Spleen (tissue), 11 donors: ENCODE measurements around the gene ABHD16B. TPM values are rescaled to one million over a fixed set of nuclear protein-coding genes. Genes with fewer than 3 reads are reported as not detected.

Source experiments
- DNase-seq: peaks from one replicate; pipeline ENCODE4 v3.0.0-alpha.2; 2020
- H3K27ac ChIP-seq, 8 donors: fragments of 200-600 bp; sonication (generic) in 7 of 8; 1 replicate in 4 of 8; 2 replicates in 4 of 8; pipeline versions ENCODE4 v1.5.0 to v1.8.0; 2016 to 2021; ENCODE audit warnings: inconsistent platforms in 4 of 8, mild to moderate bottlenecking in 4 of 8, moderate library complexity in 1 of 8
- H3K27me3 ChIP-seq, 7 donors: fragments of 200-600 bp; sonication (generic) in 6 of 7; replicated peaks in 1 of 7; 1 replicate in 4 of 7; 2 replicates in 3 of 7; pipeline versions ENCODE4 v1.5.0 to v1.8.0; 2016 to 2021; ENCODE audit warnings: inconsistent platforms in 3 of 7, mild to moderate bottlenecking in 1 of 7
- H3K36me3 ChIP-seq, 6 donors: fragments of 200-600 bp; sonication (generic) in 5 of 6; 1 replicate in 4 of 6; 2 replicates in 2 of 6; pipeline versions ENCODE4 v1.5.0 to v1.8.0; 2016 to 2021; ENCODE audit warnings: inconsistent platforms in 2 of 6
- H3K4me1 ChIP-seq, 6 donors: fragments of 200-600 bp; sonication (generic) in 5 of 6; 1 replicate in 3 of 6; 2 replicates in 3 of 6; pipeline versions ENCODE4 v1.5.0 to v1.8.0; 2016 to 2021; ENCODE audit warnings: inconsistent platforms in 3 of 6
- H3K4me3 ChIP-seq, 8 donors: fragments of 200-600 bp; sonication (generic) in 7 of 8; 1 replicate in 4 of 8; 2 replicates in 4 of 8; pipeline versions ENCODE4 v1.5.0 to v1.8.0; 2016 to 2021; ENCODE audit warnings: inconsistent platforms in 4 of 8, mild to moderate bottlenecking in 4 of 8, moderate library complexity in 2 of 8
- H3K9me3 ChIP-seq, 8 donors: fragments of 200-600 bp; sonication (generic) in 7 of 8; 1 replicate in 4 of 8; 2 replicates in 4 of 8; pipeline versions ENCODE4 v1.5.0 to v1.8.0; 2016 to 2021; ENCODE audit warnings: inconsistent platforms in 4 of 8
- POLR2A ChIP-seq, 3 donors: fragments of 450-650 bp; IDR thresholded peaks; one replicate each; pipeline ENCODE4 v1.5.1; 2017; ENCODE audit warnings: antibody characterized with exemption in 3 of 3, mild to moderate bottlenecking in 1 of 3
- POLR2AphosphoS5 ChIP-seq, 3 donors: sonication (generic); formaldehyde crosslinking; IDR thresholded peaks; one replicate each; pipeline ENCODE4 v1.5.1; 2017; ENCODE audit warnings: antibody characterized with exemption in 3 of 3
- WGBS, 5 donors: extraction: QIAGEN DNeasy Blood & Tissue Kit in 3 of 5; methylation state at CpG; one replicate each; pipeline versions ENCODE4 v1.1.5 to v1.1.7; 2013 to 2018; 5-methylcytosine and 5-hydroxymethylcytosine counted together
- intact Hi-C: fragments of 100-400 bp; cut with DNase I; formaldehyde crosslinking; loops from one replicate; pipeline ENCODE4 v1.15.0; 2023; ENCODE audit warnings: low total_unique reads
- polyA plus RNA-seq, 3 donors: library from polyadenylated mRNA; stranded (reverse); fragments of 200-250 nt; gene quantifications; one replicate each; pipeline ENCODE4 v1.2.1, GENCODE V29; 2013
- total RNA-seq, 7 donors: library from RNA; depleted of rRNA in 3 of 7; stranded (reverse); fragments of >200 nt in 3 of 7; fragmentation: NEBNext Ultra II Directional in 4 of 7; extraction: Animal tissue kit (Norgen Biotek cat#: 25700) in 4 of 7; gene quantifications; one replicate each; pipeline versions ENCODE4 v1.1.0 to v1.2.1, GENCODE V29; 2016 to 2021
- TF ChIP-seq, protein P1 (sequence below), 11 experiments: fragments of 200-600 bp in 7 of 11; fragments of 450-650 bp in 4 of 11; sonication (generic) in 4 of 11; IDR thresholded peaks in 8 of 11; conservative IDR thresholded peaks in 3 of 11; 1 replicate in 7 of 11; 2 replicates in 4 of 11; pipeline versions ENCODE4 v1.4.0 to v1.8.0; 2016 to 2021; ENCODE audit warnings: antibody characterized with exemption in 11 of 11, inconsistent platforms in 4 of 11, mild to moderate bottlenecking in 1 of 11
- donor health status: healthy with polysubstance abuse.
- donor health status: DM: no; HTN: no; CAD: no; lungs with moderate emphysema.
- donor health status: DM: no; HTN: no; CAD: no.
- donor health status: Bipolar disorder and iron deficiency.
- donor health status: healthy.
- donor health status: DM: no; HTN: no; CAD: no.
- donor health status: DM: yes; HTN: yes; CAD: no.

Gene ABHD16B
- total and polyA plus RNA-seq, 10 donors: 0.49 to 0.86 (median 0.57) TPM; not detected in 7

DNA sequence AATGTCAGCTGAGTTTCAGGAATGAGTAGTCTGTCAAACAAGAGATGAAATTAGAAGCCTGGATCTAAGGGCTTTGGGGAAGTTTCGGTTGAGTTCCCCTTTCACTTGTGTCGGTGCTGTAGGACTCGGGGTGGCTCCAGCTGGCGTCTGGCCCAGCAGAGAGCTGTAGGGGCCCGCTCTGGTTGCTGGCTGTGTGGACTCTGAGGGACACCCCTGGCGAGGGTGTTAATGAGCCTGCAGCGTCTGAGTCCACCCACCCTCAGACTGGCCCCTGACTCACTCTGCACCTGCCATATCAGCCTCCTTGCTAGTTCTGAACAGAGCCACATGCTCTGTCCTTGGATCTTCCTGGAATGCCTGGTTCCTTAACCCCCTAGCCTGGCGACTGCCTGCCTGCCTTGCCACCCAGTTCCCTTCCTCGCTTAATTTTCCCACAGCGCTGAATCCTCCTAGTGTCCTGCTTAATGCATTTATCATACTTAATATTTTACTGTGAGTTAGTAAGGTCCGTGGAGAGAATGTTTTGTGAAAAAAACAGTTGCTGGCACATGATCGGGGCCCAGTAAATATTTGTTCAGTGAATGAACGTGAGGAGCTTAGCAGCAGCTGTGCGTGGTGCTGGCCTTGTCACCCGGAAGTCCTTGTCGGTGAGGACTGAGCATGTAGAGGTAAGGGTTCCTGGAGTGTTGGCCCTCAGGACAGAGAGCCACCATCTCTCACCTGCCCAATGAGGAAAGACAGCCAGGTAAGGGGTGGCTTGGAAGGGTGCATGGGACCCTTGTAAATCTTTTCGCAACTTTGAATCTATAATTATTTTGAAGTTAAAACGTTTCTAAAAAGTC is 35.2 kb downstream of the ABHD16B start:
- Histone ChIP-seq H3K4me1 (peaks cover 21 to 72% (median 65%) of the 10 kb centered on the region in 6 donors), H3K9me3 (no peaks in the 10 kb centered on the region), H3K27ac (peak overlapping the region; percentile 79 to 97 (median 90)), H3K27me3 (no peaks in the 10 kb centered on the region), H3K36me3 (peaks cover 0 to 48% (median 3%) of the 10 kb centered on the region in 6 donors), H3K4me3 (peak overlapping the region; percentile 45 to 87 (median 56))
- 9 to 14% (median 12%) methylated on average over 17 to 18 of the region's 18 CpGs for WGBS, 5 donors
- intact Hi-C loops: no loop called here
- DNase-seq: peak; percentile 89
- TF ChIP-seq, protein P1, sequence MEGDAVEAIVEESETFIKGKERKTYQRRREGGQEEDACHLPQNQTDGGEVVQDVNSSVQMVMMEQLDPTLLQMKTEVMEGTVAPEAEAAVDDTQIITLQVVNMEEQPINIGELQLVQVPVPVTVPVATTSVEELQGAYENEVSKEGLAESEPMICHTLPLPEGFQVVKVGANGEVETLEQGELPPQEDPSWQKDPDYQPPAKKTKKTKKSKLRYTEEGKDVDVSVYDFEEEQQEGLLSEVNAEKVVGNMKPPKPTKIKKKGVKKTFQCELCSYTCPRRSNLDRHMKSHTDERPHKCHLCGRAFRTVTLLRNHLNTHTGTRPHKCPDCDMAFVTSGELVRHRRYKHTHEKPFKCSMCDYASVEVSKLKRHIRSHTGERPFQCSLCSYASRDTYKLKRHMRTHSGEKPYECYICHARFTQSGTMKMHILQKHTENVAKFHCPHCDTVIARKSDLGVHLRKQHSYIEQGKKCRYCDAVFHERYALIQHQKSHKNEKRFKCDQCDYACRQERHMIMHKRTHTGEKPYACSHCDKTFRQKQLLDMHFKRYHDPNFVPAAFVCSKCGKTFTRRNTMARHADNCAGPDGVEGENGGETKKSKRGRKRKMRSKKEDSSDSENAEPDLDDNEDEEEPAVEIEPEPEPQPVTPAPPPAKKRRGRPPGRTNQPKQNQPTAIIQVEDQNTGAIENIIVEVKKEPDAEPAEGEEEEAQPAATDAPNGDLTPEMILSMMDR (IDR thresholded peaks at IDR 0.05 in 8 of 11, conservative IDR thresholded peaks at IDR 0.05 in 3 of 11): no peak
- TF ChIP-seq POLR2AphosphoS5 (IDR thresholded peaks at IDR 0.05): peak; percentile 34 to 60 (median 57)
- TF ChIP-seq POLR2A (IDR thresholded peaks at IDR 0.05): no peak

DNA sequence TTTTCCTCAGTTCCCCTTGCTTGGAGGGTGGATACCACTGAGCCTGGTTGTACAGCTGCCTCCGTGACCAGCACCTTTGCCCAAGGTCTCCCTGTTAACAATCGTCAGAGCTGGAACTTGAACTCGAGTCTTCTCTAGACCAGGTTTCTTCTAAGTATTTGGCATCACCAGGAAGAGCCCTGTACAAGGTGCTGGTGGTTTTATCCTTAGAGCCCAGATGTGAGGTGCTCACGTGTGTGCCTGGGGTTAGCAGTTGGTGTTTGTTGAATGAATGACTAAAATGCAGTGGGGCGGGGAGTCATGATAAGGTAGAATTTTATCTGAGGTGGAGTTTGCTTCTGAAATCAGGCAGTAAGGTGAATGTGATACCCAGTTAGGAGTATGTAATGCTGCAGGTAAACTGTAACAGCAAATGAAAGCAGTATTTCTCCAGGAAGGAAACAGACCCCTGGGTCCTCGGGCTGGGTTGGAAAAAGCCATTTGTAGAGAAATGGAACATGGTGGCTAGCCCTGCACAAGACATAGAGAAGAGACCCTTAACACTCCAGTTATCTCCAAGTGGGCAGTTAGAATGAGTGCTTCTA is 36.8 kb downstream of the ABHD16B start:
- Histone ChIP-seq H3K27ac (peak overlapping the region in 7 of 8 donors; percentile 79 to 97 (median 91)), H3K4me3 (no peak overlapping the region), H3K36me3 (peaks cover 0 to 39% (median 1%) of the 10 kb centered on the region in 6 donors), H3K4me1 (peaks cover 21 to 88% (median 76%) of the 10 kb centered on the region in 6 donors), H3K9me3 (no peaks in the 10 kb centered on the region), H3K27me3 (no peaks in the 10 kb centered on the region)
- no peak for TF ChIP-seq POLR2A (IDR thresholded peaks at IDR 0.05)
- TF ChIP-seq, protein P1 (IDR thresholded peaks at IDR 0.05 in 8 of 11, conservative IDR thresholded peaks at IDR 0.05 in 3 of 11): no peak
- no peak for TF ChIP-seq POLR2AphosphoS5 (IDR thresholded peaks at IDR 0.05)
- DNase-seq: no peak
- WGBS, 5 donors: 72 to 83% (median 78%) methylated on average over 6 of the region's 6 CpGs
- intact Hi-C loops: no loop called here

DNA sequence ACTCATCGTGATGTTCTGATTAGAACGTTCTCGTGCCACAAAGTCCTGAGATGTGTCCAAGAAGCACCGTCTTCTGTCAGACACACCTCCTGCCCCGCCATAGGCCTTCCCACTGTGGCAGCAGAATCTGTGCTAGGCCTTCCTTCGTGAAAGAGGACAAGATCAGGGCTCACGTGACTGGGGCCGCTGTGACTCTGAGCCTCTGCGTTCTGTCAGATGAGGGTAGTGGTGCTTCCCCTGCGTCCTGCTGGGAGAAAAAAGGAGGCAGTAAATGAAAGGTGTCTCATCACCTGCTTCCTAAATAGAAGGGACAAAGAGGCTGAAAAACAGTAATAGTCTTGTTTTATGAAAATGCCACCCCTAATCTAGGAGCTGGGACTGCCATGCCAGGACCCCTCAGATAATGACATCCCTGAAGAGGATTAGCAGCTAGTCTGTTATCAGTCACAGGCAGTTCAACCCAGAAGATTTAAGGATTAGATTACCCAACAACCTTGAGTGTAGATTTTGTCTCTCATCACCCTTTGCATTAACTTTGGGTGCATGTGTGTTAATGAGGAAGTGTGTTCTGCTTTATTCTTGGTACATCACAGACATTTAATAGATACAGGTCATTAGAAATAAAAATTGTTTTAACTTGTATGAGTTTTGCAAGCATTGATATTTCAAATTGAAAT is 37.7 kb downstream of the ABHD16B start:
- Histone ChIP-seq H3K4me1 (peaks cover 21 to 93% (median 83%) of the 10 kb centered on the region in 6 donors), H3K4me3 (peak overlapping the region in 1 of 8 donors; percentile 13), H3K9me3 (no peaks in the 10 kb centered on the region), H3K36me3 (peaks cover 0 to 45% (median 1%) of the 10 kb centered on the region in 6 donors), H3K27ac (peak overlapping the region in 7 of 8 donors; percentile 39 to 97 (median 75)), H3K27me3 (no peaks in the 10 kb centered on the region)
- DNase-seq: peak; percentile 81
- no peak for TF ChIP-seq POLR2AphosphoS5 (IDR thresholded peaks at IDR 0.05)
- TF ChIP-seq, protein P1 (IDR thresholded peaks at IDR 0.05 in 8 of 11, conservative IDR thresholded peaks at IDR 0.05 in 3 of 11): no peak
- TF ChIP-seq POLR2A (IDR thresholded peaks at IDR 0.05): no peak
- intact Hi-C loops: no loop called here
- WGBS, 5 donors: 64 to 75% (median 72%) methylated on average over 10 of the region's 10 CpGs
